Colon (tissue), 2 donors: ENCODE measurements around the gene CHD3.
"Not testable (repeated sequence)": the region's sequence is repeated elsewhere in the genome, so short reads cannot be mapped to it uniquely, and the experiment has no call there.

Source experiments
- FAIRE-seq: peaks from 2 replicates; lab custom pipeline; 2012; peaks lifted over from hg19 to GRCh38; lab: Jason Lieb, UNC
- donor health status: control.
- donor health status: control.

The CHD3 gene

GRCh38 chr17:7935859-7936258 lies 47.3 kb downstream of the CHD3 start:
- no peak for FAIRE-seq

- FAIRE-seq, result no peak
Measured at GRCh38 chr17:7940034-7940433, 51.4 kb downstream of the CHD3 start.

- FAIRE-seq, result no peak
Measured at GRCh38 chr17:7940743-7941142, 52.2 kb downstream of the CHD3 start.

- no peak for FAIRE-seq
Measured at GRCh38 chr17:7943291-7943690, 54.7 kb downstream of the CHD3 start.

- no peak for FAIRE-seq
Measured at GRCh38 chr17:7944326-7944725, 55.7 kb downstream of the CHD3 start.

GRCh38 chr17:7945651-7946050 lies 57.1 kb downstream of the CHD3 start:
- no peak for FAIRE-seq

GRCh38 chr17:7946441-7946840 lies 57.9 kb downstream of the CHD3 start:
- FAIRE-seq, result no peak

- no peak for FAIRE-seq
Measured at GRCh38 chr17:7947651-7948050, 59.1 kb downstream of the CHD3 start.

- no peak for FAIRE-seq
Measured at GRCh38 chr17:7950578-7950977, 62.0 kb downstream of the CHD3 start.

GRCh38 chr17:7951143-7951792 lies 62.7 kb downstream of the CHD3 start:
- no peak for FAIRE-seq

GRCh38 chr17:7953266-7953665 lies 64.7 kb downstream of the CHD3 start:
- FAIRE-seq, result not testable (repeated sequence)

GRCh38 chr17:7955414-7956227 lies 67.0 kb downstream of the CHD3 start:
- FAIRE-seq, result no peak

- FAIRE-seq, result no peak
Measured at GRCh38 chr17:7956228-7956965, 67.8 kb downstream of the CHD3 start.

GRCh38 chr17:7959503-7960253 lies 71.1 kb downstream of the CHD3 start:
- FAIRE-seq, result no peak

- FAIRE-seq, result no peak
Measured at GRCh38 chr17:7961421-7961820, 72.8 kb downstream of the CHD3 start.
